Adrenal gland (tissue), 12 donors: ENCODE measurements around the gene SRCAP. TPM values are rescaled to one million over a fixed set of nuclear protein-coding genes. Genes with fewer than 3 reads are reported as not detected.
A peak's percentile ranks its signal among the peaks of the same experiment; 100 is the strongest.

Experiments
- DNase-seq, 7 donors: peaks; one replicate each; pipeline ENCODE4 v3.0.0-alpha.2; 2019 to 2020
- H3K27ac ChIP-seq, 5 donors: fragments of 200-600 bp; sonication (generic) in 4 of 5; 1 replicate in 3 of 5; 2 replicates in 2 of 5; pipeline versions ENCODE4 v1.5.1 to v1.8.0; 2016 to 2020; ENCODE audit warnings: mild to moderate bottlenecking in 1 of 5
- H3K27me3 ChIP-seq: fragments of 200-600 bp; 2 replicates; pipeline ENCODE4 v1.8.0; 2021
- H3K36me3 ChIP-seq, 2 donors: fragments of 200-600 bp; replicated peaks in 1 of 2; 1 replicate in 1 of 2; 2 replicates in 1 of 2; pipeline versions ENCODE4 v1.5.1 to v1.8.0; 2018 to 2022
- H3K4me1 ChIP-seq, 2 donors: fragments of 200-600 bp; replicated peaks in 1 of 2; 1 replicate in 1 of 2; 2 replicates in 1 of 2; pipeline versions ENCODE4 v1.5.1 to v1.8.0; 2018 to 2021
- H3K4me3 ChIP-seq, 4 donors: fragments of 200-600 bp; sonication (generic) in 3 of 4; one replicate each; pipeline ENCODE4 v1.5.1; 2016 to 2018
- H3K9me3 ChIP-seq, 3 donors: fragments of 200-600 bp; sonication (generic) in 1 of 3; replicated peaks in 1 of 3; 1 replicate in 2 of 3; 2 replicates in 1 of 3; pipeline versions ENCODE4 v1.5.1 to v1.8.0; 2016 to 2021
- CTCF ChIP-seq, 6 experiments: fragments of 450-650 bp in 4 of 6; fragments of 200-600 bp in 2 of 6; sonication (generic) in 1 of 6; IDR thresholded peaks; 1 replicate in 5 of 6; 2 replicates in 1 of 6; pipeline versions ENCODE4 v1.5.1 to v1.8.0; 2016 to 2021; ENCODE audit warnings: antibody characterized with exemption in 6 of 6, mild to moderate bottlenecking in 2 of 6, moderate library complexity in 1 of 6
- POLR2A ChIP-seq, 2 donors: fragments of 450-650 bp; IDR thresholded peaks; one replicate each; pipeline ENCODE4 v1.6.1; 2017; ENCODE audit warnings: antibody characterized with exemption in 2 of 2, mild to moderate bottlenecking in 2 of 2, moderate library complexity in 1 of 2
- WGBS, 4 donors: extraction: QIAGEN DNeasy Blood & Tissue Kit in 2 of 4; methylation state at CpG; one replicate each; pipeline versions ENCODE4 v1.1.5 to v1.1.7; 2013 to 2017; 5-methylcytosine and 5-hydroxymethylcytosine counted together
- intact Hi-C, 2 donors: fragments of 100-400 bp; cut with DNase I; formaldehyde crosslinking; loops; one replicate each; pipeline versions ENCODE4 v1.14.1 to v1.15.0; 2022 to 2023
- polyA plus RNA-seq, 3 donors: library from polyadenylated mRNA; stranded (reverse); fragments of 200-250 nt in 2 of 3; fragments of 350-450 nt in 1 of 3; fragmentation: Illumina TruSeq in 1 of 3; extraction: RNeasy Lipid Tissue Mini Kit (QIAGEN cat#74804) in 1 of 3; gene quantifications; one replicate each; pipeline ENCODE4 v1.2.3, GENCODE V29; 2013 to 2014
- total RNA-seq, 9 donors: library from RNA; depleted of rRNA in 4 of 9; stranded (reverse); fragments of >200 nt in 4 of 9; fragments of 120-200 nt in 1 of 9; fragmentation: NEBNext Ultra II Directional in 1 of 9; extraction: Animal tissue kit (Norgen Biotek cat#: 25700) in 1 of 9; gene quantifications; one replicate each; pipeline versions ENCODE4 v1.1.0 to v1.2.4, GENCODE V29; 2013 to 2023
- donor health status: healthy with polysubstance abuse.
- donor health status: Bipolar disorder and iron deficiency.
- donor health status: DM: yes; HTN: yes; CAD: no.
- donor health status: DM: no; HTN: no; CAD: no.
- donor health status: DM: no; HTN: no; CAD: no.
- donor health status: DM: yes; HTN: yes; CAD: no.

Gene SRCAP
- total and polyA plus RNA-seq, 12 donors = 3.7 to 82.4 (median 46.6) TPM

DNA sequence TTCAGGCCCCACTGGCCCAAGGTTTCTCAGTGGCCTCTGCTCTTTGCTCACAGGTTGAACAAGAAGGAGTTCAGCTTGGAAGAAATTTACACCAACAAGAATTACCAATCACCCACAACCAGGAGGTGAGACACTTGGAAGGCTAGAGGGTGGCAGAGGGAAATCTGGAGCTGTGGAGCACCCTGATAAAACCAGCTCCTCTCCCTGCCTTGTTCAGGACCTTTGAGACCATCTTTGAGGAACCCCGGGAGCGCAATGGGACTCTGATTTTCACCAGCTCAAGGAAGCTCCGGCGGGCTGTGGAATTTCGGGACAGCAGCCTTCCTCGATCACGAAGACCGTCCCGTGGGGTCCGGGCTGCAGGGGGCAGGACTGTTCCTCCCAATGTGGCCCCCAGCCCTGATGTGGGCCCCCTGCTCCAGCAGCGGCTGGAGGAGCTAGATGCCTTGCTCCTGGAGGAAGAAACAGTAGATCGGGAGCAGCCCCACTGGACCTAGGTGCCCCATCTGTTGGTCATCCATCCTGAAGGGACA is 43.1 kb upstream of the SRCAP start:
- H3K27me3 ChIP-seq = no peaks in the 10 kb centered on the region
- peak overlapping the region in 1 of 5 donors; percentile 17 for H3K27ac ChIP-seq
- no peaks in the 10 kb centered on the region for H3K9me3 ChIP-seq
- DNase-seq = peak in 1 of 7 donors; percentile 29
- TF ChIP-seq CTCF (IDR thresholded peaks at IDR 0.05) = no peak
- no peak for TF ChIP-seq POLR2A (IDR thresholded peaks at IDR 0.05)
- H3K4me1 ChIP-seq = peaks cover 30 to 34% of the 10 kb centered on the region in 2 donors
- 95 to 100% (median 96%) methylated on average over 1 to 12 of the region's 12 CpGs for WGBS, 4 donors
- intact Hi-C loops = no loop called here
- H3K36me3 ChIP-seq = peaks cover 0 to 49% of the 10 kb centered on the region in 2 donors
- H3K4me3 ChIP-seq = no peak overlapping the region

- DNase-seq = no peak
- 93 to 98% (median 96%) methylated on average over 8 of the region's 8 CpGs for WGBS, 4 donors
- TF ChIP-seq CTCF (IDR thresholded peaks at IDR 0.05) = no peak
- no peak for TF ChIP-seq POLR2A (IDR thresholded peaks at IDR 0.05)
- intact Hi-C loops = no loop called here
- Histone ChIP-seq H3K4me3 (no peak overlapping the region), H3K9me3 (no peaks in the 10 kb centered on the region), H3K27me3 (no peaks in the 10 kb centered on the region), H3K36me3 (peaks cover 0 to 54% of the 10 kb centered on the region in 2 donors), H3K27ac (peak overlapping the region; percentile 66 to 99 (median 90)), H3K4me1 (peaks cover 34 to 39% of the 10 kb centered on the region in 2 donors)
Observed at GRCh38 chr16:30656388-30656787, 42.6 kb upstream of the SRCAP start.

DNA sequence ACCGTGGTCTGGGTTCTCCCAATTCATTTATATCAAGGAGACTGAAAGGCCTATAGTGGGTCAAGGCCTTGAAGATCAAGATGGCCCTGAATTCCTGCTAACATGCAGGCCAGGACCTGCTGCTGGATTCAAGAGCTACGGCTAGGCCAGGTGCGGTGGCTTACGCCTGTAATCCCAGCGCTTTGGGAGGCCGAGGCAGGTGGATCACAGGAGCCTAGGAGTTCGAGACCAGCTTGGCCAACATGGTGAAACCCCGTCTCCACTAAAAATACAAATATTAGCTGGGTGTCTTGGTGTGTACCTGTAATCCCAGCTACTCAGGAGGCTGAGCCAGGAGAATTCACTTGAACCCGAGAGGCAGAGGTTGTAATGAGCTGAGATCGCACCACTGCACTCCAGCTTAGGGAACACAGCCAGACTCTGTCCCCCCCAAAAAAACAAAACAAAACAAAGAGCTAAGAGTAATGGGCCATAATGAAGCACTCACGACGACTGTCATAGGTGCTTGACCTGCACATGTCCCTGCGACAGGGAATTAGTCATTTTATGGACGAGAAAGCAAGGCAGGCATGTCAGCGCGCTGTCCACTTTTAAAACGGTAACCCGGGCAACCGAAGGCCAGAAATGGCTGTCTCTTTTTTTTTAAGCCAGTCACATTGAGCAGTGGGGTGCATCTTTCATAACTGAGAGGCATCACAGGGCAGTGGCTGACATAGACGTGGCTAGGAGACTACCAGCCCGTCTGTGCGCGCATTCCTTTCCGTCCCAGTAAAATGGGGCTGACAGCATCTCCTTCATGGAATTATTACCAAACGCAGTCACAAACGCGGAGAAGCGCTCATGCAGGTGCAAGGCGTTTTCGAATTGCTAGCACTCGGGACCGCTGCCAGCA is 41.8 kb upstream of the SRCAP start:
- Histone ChIP-seq H3K4me3 (peak overlapping the region in 2 of 4 donors; percentile 5 to 49), H3K27ac (peak overlapping the region; percentile 66 to 99 (median 90)), H3K36me3 (peaks cover 0 to 63% of the 10 kb centered on the region in 2 donors), H3K4me1 (peaks cover 28 to 42% of the 10 kb centered on the region in 2 donors), H3K9me3 (no peaks in the 10 kb centered on the region), H3K27me3 (no peaks in the 10 kb centered on the region)
- intact Hi-C loops = no loop called here
- peak in 5 of 7 donors; percentile 27 to 81 (median 77) for DNase-seq
- WGBS, 4 donors = 25 to 49% (median 26%) methylated on average over 14 to 32 of the region's 32 CpGs
- TF ChIP-seq POLR2A (IDR thresholded peaks at IDR 0.05) = peak in 1 of 2 donors; percentile 49
- TF ChIP-seq CTCF (IDR thresholded peaks at IDR 0.05) = no peak
